DOHH2 (cell line): ENCODE measurements around the gene CACNA2D1.

Experiments used
- H3F3A ChIP-seq: fragments of 200-600 bp; sonication (generic), shearing (Covaris generic); 2 replicates; pipeline ENCODE4 v1.6.0; 2016; ENCODE audit warnings: antibody characterized with exemption, mild to moderate bottlenecking; ENCODE audit not compliant: control insufficient read depth, insufficient read depth
- H3K27ac ChIP-seq: fragments of 200-600 bp; sonication (generic); 2 replicates; pipeline ENCODE4 v1.5.1; 2014; ENCODE audit warnings: low read depth, mild to moderate bottlenecking, low read length, moderate library complexity
- H3K27me3 ChIP-seq: fragments of 200-600 bp; sonication (generic); 2 replicates; pipeline ENCODE4 v1.6.1; 2014; ENCODE audit warnings: mild to moderate bottlenecking, low read length, mixed read lengths; ENCODE audit not compliant: control insufficient read depth
- H3K36me3 ChIP-seq: fragments of 200-600 bp; sonication (generic); 2 replicates; pipeline ENCODE4 v1.6.1; 2014; ENCODE audit warnings: mild to moderate bottlenecking, low read length, moderate library complexity, mixed read lengths; ENCODE audit not compliant: control insufficient read depth
- H3K4me1 ChIP-seq: fragments of 200-600 bp; sonication (generic); 2 replicates; pipeline ENCODE4 v1.6.1; 2014; ENCODE audit warnings: mild to moderate bottlenecking, low read length, mixed read lengths; ENCODE audit not compliant: control insufficient read depth
- H3K4me2 ChIP-seq: fragments of 200-600 bp; sonication (generic); 2 replicates; pipeline ENCODE4 v1.6.0; 2014; ENCODE audit warnings: mild to moderate bottlenecking, low read length, moderate library complexity
- H3K4me3 ChIP-seq: fragments of 200-600 bp; sonication (generic); 2 replicates; pipeline ENCODE4 v1.5.1; 2014; ENCODE audit warnings: mild to moderate bottlenecking, low read length, mixed read lengths
- H3K79me2 ChIP-seq: fragments of 200-600 bp; sonication (generic); 2 replicates; pipeline ENCODE4 v1.6.1; 2014; ENCODE audit warnings: mild to moderate bottlenecking, low read length, mixed read lengths; ENCODE audit not compliant: control insufficient read depth
- H3K9me2 ChIP-seq: fragments of 200-600 bp; sonication (generic); replicated peaks from 2 replicates; pipeline ENCODE4 v1.6.1; 2014; ENCODE audit warnings: mild to moderate bottlenecking, low read length, mixed read lengths; ENCODE audit not compliant: control insufficient read depth
- H3K9me3 ChIP-seq: fragments of 200-600 bp; sonication (generic); 2 replicates; pipeline ENCODE4 v1.6.1; 2014; ENCODE audit warnings: antibody characterized with exemption, low read length, mixed read lengths; ENCODE audit not compliant: control insufficient read depth, insufficient read depth
- H4K20me1 ChIP-seq: fragments of 200-600 bp; sonication (generic); 2 replicates; pipeline ENCODE4 v1.6.0; 2014; ENCODE audit warnings: low read depth, mild to moderate bottlenecking, antibody characterized with exemption, low read length, moderate library complexity; ENCODE audit not compliant: control insufficient read depth, insufficient read depth
- CTCF ChIP-seq: fragments of 200-600 bp; sonication (generic); IDR thresholded peaks from one replicate; pipeline ENCODE4 v1.5.1; 2014; ENCODE audit warnings: antibody characterized with exemption, mild to moderate bottlenecking, low read depth, low read length; ENCODE audit not compliant: poor library complexity, severe bottlenecking
- EZH2phosphoT487 ChIP-seq: fragments of 200-600 bp; sonication (generic); IDR thresholded peaks from 2 replicates; pipeline ENCODE4 v1.6.1; 2017; ENCODE audit warnings: borderline replicate concordance, mild to moderate bottlenecking, antibody characterized with exemption, low read length, moderate library complexity, mixed read lengths

CACNA2D1 gene

GRCh38 chr7:82359426-82359825 lies 84.2 kb downstream of the CACNA2D1 start:
- TF ChIP-seq EZH2phosphoT487 (no peak), CTCF (no peak)
- Histone ChIP-seq H3K36me3 (no peaks in the 10 kb centered on the region), H3K9me2 (no peaks in the 10 kb centered on the region), H3K9me3 (no peaks in the 10 kb centered on the region), H3K4me3 (no peak overlapping the region), H3K4me2 (no peak overlapping the region), H4K20me1 (no peaks in the 10 kb centered on the region), H3K4me1 (no peaks in the 10 kb centered on the region), H3K27ac (no peak overlapping the region), H3F3A (no peaks in the 10 kb centered on the region), H3K27me3 (no peaks in the 10 kb centered on the region), H3K79me2 (no peaks in the 10 kb centered on the region)

DNA sequence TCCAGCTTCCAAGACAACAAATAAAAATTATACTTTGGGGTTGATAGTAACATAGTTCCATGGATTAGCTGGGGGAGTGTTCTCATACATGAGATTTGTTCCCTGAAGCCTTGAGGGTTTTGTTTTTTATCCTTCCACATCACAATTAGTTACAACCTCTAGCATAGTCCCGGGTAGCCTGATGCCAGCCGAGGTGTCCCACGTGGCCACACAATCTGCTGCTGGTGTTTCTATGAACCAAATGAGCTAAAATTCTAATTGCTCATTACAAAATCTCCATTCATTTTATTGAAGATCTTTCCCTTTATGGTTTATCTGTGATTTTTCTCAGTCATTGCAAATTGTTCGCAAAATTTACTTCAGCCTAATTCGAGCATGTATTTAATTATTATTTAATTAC lies 84.7 kb downstream of the CACNA2D1 start:
- H3K4me3 ChIP-seq = no peak overlapping the region
- H3K4me2 ChIP-seq = no peak overlapping the region
- no peaks in the 10 kb centered on the region for H3F3A ChIP-seq
- TF ChIP-seq EZH2phosphoT487 = no peak
- no peak for TF ChIP-seq CTCF
- no peak overlapping the region for H3K27ac ChIP-seq
- no peaks in the 10 kb centered on the region for H3K9me2 ChIP-seq
- H3K9me3 ChIP-seq = no peaks in the 10 kb centered on the region
- H4K20me1 ChIP-seq = no peaks in the 10 kb centered on the region
- no peaks in the 10 kb centered on the region for H3K79me2 ChIP-seq
- H3K4me1 ChIP-seq = no peaks in the 10 kb centered on the region
- no peaks in the 10 kb centered on the region for H3K36me3 ChIP-seq
- no peaks in the 10 kb centered on the region for H3K27me3 ChIP-seq

- H3K9me2 ChIP-seq = no peaks in the 10 kb centered on the region
- H4K20me1 ChIP-seq = no peaks in the 10 kb centered on the region
- H3K79me2 ChIP-seq = no peaks in the 10 kb centered on the region
- no peaks in the 10 kb centered on the region for H3K27me3 ChIP-seq
- no peaks in the 10 kb centered on the region for H3K9me3 ChIP-seq
- no peak overlapping the region for H3K27ac ChIP-seq
- H3K4me2 ChIP-seq = no peak overlapping the region
- no peaks in the 10 kb centered on the region for H3K4me1 ChIP-seq
- TF ChIP-seq EZH2phosphoT487 = no peak
- no peak for TF ChIP-seq CTCF
- no peaks in the 10 kb centered on the region for H3K36me3 ChIP-seq
- no peak overlapping the region for H3K4me3 ChIP-seq
- H3F3A ChIP-seq = no peaks in the 10 kb centered on the region
These were observed 85.5 kb downstream of the CACNA2D1 start for GRCh38 chr7:82358009-82358578.
